ENCODE data around the gene PAXIP1.
A peak's percentile ranks its signal among the peaks of the same experiment; 100 is the strongest.

Gene PAXIP1

DNA sequence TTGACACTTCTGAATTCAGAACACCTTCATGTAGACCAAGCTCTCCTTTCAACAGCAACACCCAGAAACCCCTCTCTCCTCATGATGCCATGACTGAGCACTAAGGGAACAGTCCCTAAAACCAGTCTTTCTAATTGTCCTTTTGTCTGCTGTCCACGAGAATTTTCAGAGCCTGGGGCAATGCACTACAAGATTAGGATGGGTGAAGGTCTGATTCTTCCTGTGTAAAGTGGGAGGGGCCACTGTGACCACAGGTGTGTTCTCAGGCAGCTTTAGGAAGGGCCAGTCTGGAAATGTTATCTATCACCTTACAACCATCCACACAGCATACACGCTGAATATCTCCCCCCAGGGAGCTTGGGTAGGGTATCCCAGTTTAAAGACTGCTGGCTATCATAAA lies 7.9 kb downstream of the PAXIP1 start:
- no peak for DNase-seq (ENCODE audit: low read depth in 2 of 2)

DNA sequence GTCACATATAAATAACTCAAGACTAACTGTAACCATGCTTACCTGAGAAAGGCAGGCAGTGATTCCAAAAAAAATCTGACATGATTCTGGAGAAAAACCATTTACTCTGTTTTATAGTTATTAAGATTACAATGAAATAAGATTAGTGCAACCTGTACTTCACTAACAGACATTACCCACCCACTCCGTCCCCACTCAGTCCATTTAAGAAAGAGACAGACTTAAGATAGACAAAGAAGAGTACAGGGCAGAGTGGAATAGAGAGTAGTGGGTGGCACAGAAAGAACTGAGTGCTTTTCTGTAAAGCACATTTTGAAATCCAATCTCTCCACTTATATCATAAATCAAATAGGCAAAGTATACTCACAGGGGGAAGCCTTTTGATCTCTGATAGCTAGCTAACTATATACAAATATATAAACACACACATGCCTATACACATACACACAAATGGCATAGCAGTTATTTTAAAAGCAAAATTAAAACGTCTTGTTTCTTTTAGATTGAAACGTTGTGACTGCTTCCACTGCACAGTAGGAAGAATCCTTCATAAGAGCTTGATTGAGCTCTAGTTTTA lies 11.9 kb downstream of the PAXIP1 start:
- no peak for DNase-seq (ENCODE audit: low read depth in 2 of 2)

DNA sequence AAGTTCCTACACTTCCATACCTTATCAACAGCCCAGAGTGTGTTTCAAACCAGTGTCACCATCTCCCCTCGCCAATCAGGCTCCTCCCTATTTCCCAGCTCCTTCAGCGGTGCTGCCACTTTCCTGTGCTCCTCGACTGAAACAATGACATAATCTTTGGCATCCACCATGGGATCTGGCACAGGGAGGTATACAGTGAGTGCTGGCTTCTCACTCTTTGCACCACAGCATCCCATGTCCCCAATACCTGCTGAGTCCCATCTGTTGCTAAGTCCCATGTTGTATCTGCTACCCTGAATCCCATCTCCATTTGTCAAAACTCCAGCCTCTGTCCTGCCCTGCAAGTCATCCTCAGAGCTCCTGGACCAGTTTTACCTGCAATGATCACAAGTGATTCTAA lies 15.4 kb downstream of the PAXIP1 start:
- DNase-seq (ENCODE audit: low read depth in 2 of 2) = no peak

DNA sequence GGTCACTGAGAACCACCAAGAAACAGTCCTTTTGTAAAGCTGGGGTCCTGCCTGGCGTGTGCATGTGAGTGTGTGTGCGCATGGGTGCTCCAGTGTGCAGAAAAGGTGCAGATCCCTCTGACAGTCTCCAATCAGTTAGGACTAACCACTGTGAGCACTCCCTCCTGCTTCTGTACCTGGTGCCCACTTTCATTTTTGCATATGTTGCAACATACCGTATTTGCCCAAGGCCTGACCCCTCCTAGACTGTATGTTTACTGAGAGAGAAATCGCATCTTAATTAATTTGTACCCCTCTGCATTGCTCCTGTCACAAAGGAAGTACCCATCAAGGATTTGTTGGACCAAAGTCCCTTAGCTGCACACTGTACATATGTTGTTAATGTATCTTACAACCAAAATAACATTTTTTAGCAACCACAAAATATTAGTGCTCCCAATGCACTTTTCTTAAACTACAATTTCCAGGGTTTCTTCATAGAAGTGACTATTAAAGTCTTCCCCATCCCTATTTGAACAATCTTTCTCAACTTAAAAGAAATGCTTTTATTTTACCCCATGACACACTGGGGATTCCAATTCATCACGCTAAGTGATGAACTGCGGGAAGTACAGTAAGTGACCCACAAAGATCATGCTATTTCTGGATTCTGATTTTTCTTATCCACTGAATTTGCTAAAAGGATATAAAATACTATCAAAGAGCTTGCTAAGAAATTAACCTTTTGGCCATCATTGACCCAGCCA lies 16.6 kb downstream of the PAXIP1 start:
- DNase-seq (ENCODE audit: low read depth in 2 of 2) = no peak

DNA sequence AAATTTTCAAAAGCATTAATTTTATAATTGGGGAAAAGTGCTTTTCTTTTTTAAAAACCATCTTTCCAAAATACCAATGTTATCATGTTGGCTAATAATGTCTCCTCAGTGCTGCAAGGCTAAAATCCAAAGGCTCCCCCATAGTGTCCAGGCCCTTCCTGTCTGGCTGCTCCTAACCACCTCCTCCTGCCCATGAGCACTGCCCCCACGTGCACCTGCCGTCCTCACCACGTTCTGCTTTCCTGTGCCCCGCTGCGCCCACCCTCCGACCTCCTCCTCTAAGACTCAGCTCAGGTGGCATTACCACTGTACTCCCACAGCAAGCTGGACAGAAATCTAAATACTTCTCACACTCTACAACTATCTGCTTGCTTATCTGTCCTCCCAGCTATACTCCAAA lies 17.7 kb downstream of the PAXIP1 start:
- no peak for DNase-seq (ENCODE audit: low read depth in 2 of 2)

DNA sequence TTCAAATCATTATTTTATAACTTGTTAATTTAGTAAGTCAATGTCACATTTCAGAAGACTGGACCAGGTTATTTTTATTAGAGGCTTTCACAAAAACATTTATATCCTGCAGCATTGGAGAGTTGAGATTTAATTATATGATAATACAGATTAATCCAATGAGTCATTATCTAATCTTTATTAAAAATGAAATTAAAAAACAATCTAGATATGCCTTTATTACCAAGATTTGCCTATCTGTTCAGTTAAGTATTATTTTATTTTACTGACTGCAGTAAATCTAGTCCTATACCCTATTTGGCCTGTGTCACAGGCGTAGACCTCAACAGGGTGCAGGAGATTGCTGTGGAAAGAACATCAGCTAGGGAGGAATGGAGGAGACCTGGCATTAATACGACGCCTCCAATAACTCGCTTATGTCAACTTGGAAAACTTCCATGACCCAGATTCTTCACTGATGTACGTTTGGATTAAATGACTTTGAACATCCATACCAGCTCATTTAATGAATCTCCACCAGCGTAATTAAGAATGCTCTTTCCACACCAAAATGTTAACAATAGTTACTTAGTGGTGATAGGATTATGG lies 18.2 kb downstream of the PAXIP1 start:
- DNase-seq (ENCODE audit: low read depth in 2 of 2) = no peak

DNA sequence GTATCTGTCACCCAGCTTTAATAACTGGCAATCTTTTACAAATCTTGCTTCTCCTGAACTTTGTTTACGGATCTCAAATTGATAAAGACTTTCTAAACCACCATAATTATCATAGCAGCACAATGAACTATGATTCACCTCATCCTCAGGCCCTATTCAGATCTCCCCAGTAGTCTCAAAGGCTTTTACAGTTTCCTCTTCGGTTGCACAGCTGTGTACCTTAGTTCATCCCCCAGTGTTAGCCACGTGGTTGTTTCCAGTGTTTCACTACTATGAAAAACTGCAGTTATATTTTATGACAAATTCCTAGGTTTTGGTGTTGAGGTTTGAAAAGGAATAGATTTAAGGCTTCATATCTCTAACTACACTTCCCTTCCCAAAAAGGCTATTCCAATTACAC lies 24.9 kb downstream of the PAXIP1 start:
- DNase-seq (ENCODE audit: low read depth in 2 of 2) = no peak

DNA sequence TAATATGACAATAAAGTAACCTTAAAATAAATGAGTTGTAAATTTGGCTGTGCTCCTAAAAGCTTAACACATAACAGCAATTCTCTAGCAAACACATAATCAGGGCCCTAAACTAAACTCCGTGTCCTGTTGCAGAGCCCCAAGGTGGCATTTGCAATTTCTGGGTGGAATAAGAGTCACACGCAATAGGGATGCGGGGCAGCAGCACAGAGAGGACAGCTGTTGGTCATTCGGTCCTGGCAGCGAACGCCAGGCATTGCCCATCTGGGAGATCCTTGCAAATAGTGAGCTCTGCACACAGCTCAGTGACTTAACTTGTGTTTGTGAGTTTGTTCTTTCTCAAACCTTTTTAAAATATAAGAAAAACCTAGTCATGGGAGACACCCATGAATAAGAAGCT lies 25.7 kb downstream of the PAXIP1 start:
- DNase-seq (ENCODE audit: low read depth in 2 of 2) = no peak

DNA sequence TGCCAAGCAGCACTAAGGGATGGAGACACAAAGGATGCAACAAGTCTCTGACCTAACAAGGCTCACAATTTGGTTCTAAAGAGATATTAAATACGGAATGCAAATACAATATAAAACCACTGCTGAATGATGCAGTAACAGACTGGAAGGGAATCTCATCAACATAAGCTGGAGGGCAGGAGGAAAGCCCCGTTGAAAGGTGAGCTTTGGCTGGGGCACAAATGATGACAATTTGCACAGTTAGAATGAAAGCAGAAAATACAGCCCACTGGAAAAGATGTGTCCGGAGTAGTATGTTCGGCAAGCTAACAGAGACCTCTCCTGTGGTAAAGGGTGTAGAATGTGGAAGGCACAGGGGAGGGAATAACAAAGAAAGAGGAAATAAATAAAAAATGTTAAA lies 26.1 kb downstream of the PAXIP1 start:
- no peak for DNase-seq (ENCODE audit: low read depth in 2 of 2)

DNA sequence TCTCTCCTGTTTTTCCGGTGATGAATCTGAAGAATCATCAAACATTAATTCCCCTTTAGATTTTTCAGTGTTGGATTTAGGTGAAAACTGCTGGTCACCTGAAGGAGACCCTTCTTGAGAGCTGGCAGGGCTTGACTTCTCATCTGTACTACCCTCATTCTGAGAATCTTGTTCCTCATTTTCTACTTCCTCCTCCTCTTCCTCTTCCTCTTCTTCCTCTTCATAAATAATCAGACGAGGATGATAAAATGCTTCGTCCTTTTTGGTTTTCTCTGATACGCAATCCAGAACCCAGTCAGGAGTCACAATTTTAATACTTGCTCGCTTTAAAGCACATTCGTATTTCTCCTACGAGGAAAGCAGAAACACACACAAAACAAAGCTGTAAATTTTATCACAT lies 26.9 kb downstream of the PAXIP1 start:
- DNase-seq (ENCODE audit: low read depth in 2 of 2) = no peak

DNA sequence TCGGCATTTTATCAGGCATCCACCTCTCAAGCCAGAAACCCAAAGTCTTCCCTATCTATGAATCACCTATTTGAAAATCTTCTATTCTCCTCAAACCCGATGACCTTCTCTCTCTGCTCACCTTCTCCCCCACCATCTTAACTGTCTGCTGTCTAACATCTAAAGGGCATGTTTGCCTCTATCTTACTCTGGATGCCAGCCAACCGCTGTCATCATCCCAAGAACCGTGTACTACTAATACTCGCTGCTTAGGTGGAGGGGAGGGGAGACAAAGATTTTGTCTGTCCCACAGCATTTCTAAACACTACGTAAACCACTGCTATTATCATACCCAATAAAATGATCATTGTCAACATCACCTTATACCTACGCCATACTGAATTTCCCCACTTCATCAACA lies 29.5 kb downstream of the PAXIP1 start:
- DNase-seq (ENCODE audit: low read depth in 2 of 2) = no peak

DNA sequence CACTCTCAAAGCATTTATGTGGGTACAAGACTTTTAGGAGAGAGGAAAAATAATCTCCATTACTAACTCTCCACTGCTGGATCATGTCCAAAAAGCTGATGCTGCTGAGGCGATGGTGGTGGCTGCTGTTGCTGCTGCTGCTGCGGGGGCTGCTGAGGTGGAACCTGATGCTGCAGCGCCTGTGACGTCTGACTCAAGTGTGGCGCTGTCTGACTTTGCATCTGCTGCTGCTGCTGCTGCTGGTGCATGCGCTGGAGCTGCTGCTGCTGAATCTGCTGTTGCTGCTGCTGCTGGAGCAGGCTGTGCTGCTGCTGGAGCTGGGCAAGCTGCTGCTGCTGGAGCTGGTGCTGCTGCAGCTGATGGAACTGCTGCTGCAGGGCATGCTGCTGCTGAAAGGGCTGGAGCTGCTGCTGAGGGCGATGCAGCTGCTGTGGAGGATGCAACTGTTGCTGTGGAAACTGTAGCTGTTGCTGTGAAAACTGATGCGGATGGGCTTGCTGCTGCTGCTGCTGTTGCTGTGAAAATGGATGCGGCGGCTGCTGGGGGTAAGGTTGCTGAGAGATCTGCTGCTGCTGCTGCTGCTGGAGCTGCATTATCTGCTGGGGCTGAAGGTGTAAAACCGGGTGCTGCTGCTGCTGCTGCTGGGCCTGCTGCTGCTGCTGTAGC lies 34.5 kb downstream of the PAXIP1 start:
- DNase-seq (ENCODE audit: low read depth in 2 of 2) = no peak

DNA sequence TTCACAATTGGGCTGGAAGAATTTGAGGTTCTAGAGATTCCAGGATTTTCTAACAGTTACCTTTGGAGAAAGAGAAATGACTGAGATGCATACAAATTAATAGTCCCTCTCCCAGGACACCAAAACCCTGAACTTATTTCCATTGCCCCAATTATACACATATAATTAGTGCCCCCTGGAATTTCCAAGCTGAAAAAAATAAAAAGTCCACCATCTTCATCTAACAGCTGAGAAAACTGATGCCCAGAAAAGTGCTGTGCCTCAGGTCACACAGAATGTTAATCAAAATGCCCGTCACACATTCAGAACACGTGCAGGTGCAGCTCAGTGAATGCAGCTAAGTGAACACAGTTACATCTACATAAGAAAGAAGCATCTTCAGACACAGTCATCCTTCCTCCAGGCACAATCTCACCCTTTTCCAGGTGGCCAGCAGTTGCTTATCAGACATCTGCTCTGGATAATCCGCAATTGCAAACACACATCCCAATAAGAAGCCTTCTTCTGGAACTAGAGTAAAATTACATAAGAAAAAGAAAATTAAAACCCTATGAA lies 35.4 kb downstream of the PAXIP1 start:
- no peak for DNase-seq (ENCODE audit: low read depth in 2 of 2)

DNA sequence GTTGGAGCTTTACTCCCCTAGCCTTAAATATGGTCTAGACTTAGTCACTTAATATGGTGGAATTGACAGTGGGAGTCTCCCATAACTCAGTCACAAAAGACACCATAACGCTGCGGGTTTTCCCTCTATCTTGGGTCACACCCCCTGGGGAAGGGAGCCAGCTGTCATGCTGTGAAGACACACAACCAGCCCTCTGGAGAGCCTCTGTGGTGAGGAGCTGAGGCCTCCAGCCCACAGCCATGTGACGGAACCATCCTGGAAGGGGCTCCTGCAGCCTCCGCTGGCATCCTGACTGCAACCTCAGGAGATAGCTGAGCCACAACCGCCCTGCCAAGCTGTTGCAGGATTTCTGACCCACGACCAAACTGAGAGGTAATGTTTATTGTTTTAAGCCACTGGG lies 37.9 kb downstream of the PAXIP1 start:
- DNase-seq (ENCODE audit: low read depth in 2 of 2) = no peak

DNA sequence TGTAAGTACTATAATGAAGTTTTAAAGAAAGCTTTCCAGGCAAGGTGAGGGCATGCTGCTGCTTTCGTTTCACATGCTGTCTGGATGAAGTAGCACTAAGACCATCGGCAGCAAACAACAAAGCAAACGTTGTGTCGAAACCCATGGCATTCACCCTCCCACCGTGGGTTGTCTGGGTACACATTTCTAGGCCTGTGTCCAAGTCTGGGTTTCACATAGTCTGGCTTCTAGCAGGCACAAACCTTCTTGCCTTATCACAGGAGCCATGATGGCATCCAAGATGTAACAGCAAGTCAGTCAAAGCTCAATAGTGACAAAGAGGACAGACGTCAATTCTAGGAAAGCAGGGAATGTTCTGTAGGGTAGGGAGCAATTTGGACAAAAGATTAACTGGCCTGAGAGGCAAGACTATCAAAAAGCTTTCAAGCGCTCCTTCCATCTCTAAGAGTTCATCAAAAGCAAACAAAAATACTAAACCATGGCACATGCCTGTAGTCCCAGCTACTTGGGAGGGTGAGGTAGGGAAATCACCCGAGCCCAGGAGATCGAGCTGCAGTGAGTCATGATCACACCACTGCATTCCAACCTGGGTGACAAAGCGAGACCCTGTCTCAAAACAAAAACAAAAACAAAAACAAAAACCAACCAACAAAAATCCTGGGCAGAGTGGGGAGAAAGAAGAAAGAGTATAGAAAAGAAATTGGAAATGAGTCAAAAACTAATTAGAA lies 42.7 kb downstream of the PAXIP1 start:
- no peak for DNase-seq (ENCODE audit: low read depth in 2 of 2)

DNA sequence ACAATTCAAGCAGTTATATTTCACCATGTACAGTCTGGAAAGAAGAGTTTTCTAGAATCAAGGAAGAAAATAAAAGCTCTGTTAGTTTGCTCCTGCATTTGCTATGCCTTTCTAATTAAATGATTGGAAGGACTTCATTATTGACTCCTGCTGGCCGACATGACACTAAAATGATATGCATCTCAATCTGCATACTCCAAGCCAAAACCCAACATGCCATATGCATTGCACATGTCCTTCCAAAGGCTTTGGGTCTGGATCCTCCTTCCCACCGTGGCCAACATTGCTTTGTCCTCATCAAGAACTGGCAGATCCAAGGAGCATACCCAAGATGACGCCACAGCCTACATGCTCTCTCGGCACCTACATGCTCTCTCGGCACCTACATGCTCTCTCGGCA lies 46.5 kb downstream of the PAXIP1 start:
- no peak for DNase-seq (ENCODE audit: low read depth in 2 of 2)

DNA sequence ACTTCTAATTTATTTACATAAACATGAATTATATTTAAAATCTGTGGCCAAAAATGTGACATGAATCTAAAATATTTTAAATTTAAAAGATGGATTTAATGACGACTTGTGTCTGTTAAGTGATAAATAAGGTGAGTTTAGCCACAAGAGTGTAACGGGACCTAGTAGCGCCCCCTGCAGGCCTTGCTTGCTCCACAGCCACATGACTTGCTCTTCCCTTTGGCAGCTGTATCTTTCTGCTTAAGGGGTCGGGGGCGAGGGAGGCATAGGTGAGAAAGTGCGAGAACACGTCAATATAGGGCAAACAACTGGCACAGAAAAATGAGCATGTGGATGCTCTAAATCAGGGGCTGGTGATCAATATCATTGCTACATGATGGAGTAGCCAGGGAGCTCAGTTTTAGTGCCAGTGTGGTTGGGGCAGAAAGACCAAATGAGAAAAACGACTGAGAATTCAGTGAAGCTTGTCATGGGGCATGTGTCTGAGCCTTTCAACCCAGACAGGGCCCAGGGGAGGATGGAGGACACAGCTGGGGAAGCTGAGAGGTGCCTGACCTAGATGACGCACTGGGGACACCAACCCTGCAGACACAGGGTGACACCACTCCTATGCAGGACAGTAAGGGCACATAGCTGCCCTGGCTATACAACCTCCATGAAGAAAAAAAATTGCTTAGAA lies 49.8 kb downstream of the PAXIP1 start:
- peak; percentile 35 to 51 for DNase-seq (ENCODE audit: low read depth in 2 of 2)

DNA sequence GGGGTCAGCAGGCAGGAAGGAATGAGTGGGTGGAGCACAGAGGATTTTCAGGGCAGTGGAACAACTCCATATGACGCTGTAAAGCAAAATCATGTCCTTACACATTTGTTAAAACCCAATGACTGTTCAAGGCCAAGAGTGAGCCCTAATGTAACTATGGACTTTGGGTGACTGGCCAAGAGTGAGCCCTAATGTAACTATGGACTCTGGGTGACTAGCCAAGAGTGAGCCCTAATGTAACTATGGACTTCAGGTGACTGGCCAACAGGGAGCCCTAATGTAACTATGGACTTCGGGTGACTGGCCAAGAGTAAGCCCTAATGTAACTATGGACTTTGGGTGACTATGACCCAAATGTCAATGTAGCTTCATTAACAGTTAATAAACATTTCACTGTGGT lies 52.0 kb downstream of the PAXIP1 start:
- DNase-seq (ENCODE audit: low read depth in 2 of 2) = no peak

DNA sequence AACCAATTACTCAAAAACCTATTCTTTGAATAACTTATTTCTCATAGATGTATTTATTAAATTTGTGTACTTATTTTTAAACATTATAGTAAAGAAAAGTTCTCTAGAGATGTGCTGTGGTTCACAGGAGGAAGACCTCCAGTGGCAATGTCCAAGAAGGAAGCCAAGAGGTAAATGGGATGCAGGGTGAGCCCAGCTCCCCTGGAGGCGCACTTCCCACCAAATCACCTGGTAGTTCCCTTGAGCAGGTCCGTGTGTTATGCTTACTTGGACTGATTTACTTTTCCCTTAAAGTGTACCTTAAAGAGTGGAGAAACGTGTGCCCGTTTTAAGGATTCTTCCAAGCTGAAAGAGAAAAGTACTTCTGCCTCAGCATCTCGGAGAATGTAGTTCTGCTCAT lies 55.3 kb downstream of the PAXIP1 start:
- no peak for DNase-seq (ENCODE audit: low read depth in 2 of 2)

DNA sequence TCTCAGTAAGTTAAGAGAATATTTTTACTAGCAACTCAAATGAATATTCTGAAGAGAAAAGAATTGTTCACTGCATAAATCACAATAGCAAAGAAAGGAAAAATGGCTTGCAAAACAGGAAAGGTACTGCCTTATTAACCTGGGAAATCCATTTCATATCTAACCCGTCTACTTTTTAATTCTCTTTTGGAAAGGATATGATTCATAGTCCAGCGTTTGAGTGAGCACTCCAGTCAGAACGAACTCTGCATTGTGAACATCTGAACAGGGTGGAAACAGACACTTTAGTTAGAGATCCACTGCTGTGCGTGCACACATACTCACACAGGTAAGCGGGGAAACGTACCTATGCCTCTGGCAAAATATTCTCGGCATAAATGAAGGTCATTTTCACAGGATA lies 56.8 kb downstream of the PAXIP1 start:
- no peak for DNase-seq (ENCODE audit: low read depth in 2 of 2)

DNA sequence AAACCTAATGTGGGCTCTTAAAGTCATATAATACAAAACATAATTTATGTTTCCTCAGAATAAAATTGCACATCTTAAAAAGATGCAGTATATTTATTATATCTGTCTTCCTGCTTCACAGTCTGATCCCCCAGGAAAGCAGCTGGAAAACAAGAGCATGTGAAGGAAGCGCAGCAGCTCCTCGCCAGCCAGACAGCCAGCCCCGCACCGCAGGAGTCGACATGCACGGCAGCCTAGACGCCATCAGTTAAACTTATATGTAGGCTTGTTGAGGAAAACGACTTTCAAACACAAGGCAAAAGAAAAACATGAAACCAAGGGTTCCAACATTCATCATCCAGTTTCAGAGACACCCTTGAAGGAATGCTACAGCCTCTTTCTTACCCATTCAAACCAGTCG lies 59.0 kb downstream of the PAXIP1 start:
- DNase-seq (ENCODE audit: low read depth in 2 of 2) = no peak
